SK-MEL-5 (cell line): Measurements from ENCODE around the gene HIF1AN. TPM values are rescaled to one million over a fixed set of nuclear protein-coding genes. Genes with fewer than 3 reads are reported as not detected.

Experiments used
- DNase-seq: peaks from one replicate; pipeline ENCODE4 v3.0.0-alpha.2; 2016; ENCODE audit warnings: low read depth, low spot score
- in situ Hi-C: cut with HindIII; loops from 2 replicates; pipeline ENCODE4 v1.10.0; 2016; ENCODE audit warnings: low sequenced_read_pairs, high pct_unique_total_duplicates, low pct_unique_long_range_greater_than_20kb
- polyA plus RNA-seq, 2 experiments: library from polyadenylated mRNA; depleted of rRNA; stranded (reverse); fragments of >200 nt; gene quantifications; 2 replicates each; pipeline ENCODE4 v1.2.3, GENCODE V29; 2015
- total RNA-seq: library from RNA; depleted of rRNA; stranded (reverse); fragments of >200 nt; shearing (Covaris generic); gene quantifications from 2 replicates; pipeline ENCODE4 v1.2.3, GENCODE V29; 2014; rRNA removed

The HIF1AN gene
- total RNA-seq, result 3.7 and 12.8 TPM in 2 replicates
- 9.5 and 10.8 TPM in 2 replicates for polyA plus RNA-seq (2015; cell fraction: cytosol; rRNA removed)
- polyA plus RNA-seq (2015; cell fraction: nucleus; rRNA removed), result 33.4 and 41.0 TPM in 2 replicates

DNA sequence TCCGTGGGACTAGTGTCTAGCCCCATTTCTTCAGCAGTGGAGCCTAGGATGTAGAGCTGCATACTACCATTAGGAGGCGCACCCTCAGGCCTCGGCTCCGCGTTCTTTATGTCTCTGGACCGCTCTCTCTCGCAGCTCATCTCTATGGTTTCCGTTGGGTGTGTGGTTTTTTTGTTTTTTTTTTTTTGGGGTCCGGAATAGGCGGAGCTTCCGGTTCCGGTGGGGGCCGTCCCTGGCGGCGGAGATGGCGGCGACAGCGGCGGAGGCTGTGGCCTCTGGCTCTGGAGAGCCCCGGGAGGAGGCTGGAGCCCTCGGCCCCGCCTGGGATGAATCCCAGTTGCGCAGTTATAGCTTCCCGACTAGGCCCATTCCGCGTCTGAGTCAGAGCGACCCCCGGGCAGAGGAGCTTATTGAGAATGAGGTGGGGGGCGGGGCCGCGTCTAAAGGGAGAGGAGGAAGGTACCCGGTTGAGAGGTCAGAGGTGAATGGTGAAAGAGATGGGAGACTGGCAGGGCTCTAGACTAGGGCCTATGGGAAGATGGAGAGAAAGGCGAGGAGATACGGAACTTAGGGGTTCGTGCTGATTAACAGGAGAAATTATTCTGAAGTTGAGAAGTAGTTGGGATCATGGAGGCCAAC, at the start of gene HIF1AN:
HIF1AN (plus strand) TSS at position 229 of the 639 bp plus-strand sequence; CDS start at position 245, 16 bp downstream.
- in situ Hi-C loops, result no loop called here
- DNase-seq, result peak; percentile 95

DNA sequence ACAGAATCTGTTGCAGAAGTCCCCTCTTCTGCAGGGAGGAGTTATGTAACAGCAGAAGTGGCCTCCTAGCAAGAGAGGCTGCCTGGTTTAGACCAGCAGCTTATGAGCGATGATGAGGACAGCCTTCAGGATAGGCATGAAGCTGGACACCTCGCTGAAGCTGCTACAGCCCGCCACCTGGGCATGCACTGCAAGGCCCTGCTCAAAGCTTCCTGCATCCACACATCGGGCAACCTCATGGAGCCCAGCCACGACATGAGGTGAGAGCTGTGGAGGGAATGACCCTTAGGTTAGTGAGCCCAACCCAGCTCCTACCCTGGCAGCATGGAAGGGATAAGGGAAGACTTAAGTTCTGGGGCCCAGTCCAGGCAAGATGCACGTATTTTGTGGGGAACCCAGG, 48.2 kb upstream of the HIF1AN start:
- in situ Hi-C loops, result no loop called here
- no peak for DNase-seq

DNA sequence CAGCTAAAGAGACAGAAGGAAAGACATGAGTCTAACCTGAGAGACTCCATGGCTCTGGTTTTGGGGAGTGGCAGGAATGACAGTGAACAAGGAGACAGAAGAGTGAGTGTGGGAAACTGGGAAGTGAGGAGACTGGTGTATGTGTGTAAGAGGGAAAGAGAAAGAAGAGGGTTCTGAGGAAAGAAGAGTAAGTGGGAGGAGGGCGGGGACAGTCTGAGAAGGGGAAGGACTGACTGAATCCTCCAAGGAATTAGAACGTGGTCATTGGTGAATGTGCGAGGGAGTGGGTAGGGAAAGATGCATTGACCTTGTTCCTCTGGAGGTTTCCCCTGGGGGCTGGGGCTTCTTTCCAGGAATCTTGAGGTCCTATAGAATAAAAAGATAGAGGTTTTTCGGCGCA, 46.3 kb upstream of the HIF1AN start:
- no peak for DNase-seq
- in situ Hi-C loops, result no loop called here

DNA sequence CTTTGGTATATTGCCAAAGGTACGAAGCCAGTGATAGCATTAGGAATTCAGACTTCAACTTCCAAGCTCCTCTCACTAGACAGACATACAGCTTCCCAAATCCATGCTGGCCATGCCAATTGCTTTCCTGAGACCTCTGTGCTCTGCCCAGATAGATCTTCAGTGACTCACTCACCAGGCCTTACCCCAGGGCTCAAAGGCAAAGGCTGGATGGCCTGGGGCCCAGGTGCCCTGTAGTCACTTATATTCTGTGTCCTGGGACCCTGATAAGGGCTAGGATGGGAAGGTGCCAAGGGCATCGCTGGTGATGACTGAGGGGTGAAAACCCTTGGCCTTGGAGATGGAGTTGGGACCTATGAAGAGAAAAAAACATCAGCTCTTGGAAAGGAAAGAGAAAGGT, 45.2 kb upstream of the HIF1AN start:
- no peak for DNase-seq
- in situ Hi-C loops, result no loop called here

DNA sequence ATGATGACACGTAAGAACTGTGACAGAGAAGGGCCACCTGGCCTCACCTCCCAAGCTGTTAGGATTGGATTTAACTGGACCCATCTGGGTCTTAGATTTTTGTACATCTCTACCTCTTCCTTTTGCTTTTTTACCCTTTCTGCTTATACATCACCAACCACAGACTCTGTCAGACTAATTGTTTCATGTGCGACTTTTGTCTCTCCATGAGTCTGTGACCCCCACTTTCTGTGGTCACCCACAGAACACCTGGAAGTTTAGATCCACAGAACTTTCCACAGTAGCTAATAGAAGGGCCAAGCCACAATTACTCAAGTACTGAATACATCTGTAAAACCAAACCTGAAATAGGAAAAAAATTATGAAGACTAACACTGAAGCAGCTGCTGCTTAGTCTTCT, 39.2 kb upstream of the HIF1AN start:
- in situ Hi-C loops, result no loop called here
- DNase-seq, result no peak

DNA sequence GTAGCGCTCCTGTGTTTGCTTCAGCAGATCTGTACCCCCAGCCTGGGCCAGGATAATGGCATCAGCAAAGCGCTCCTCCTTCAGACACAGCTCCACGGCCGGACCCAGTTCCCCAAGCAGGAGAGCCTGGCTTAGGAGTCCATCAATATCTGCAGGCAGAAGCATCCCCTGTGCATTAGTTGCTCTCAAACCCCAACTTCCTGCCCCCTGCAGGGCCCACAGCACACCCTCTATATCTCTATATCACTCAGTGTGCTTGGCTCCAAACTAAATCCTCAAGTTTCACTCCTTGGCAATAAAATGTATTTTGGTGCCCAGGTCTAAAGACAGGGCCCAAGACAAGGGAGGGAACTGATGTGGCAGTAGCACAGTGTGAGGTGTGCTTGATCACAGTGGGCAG, 37.7 kb upstream of the HIF1AN start:
- no peak for DNase-seq
- in situ Hi-C loops, result no loop called here

DNA sequence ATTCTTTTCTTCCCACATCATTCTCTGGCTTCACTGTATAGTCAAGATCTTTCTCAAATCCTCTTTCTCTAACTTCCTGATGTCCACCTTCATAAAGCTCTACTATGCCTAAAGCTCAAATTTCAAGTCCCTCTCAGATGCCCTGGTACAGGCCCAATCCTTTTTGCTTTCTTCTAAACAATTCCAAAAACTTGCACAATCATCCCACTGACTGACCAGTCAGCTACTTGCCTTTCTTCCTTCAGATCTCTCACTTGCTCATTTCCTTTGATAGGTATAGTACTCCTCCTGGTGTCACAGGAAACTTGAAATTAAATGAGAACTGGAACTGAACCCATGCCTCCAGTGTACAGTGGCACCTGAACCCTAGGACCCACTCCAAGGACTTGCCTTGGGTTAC, 34.3 kb upstream of the HIF1AN start:
- in situ Hi-C loops, result no loop called here
- no peak for DNase-seq

DNA sequence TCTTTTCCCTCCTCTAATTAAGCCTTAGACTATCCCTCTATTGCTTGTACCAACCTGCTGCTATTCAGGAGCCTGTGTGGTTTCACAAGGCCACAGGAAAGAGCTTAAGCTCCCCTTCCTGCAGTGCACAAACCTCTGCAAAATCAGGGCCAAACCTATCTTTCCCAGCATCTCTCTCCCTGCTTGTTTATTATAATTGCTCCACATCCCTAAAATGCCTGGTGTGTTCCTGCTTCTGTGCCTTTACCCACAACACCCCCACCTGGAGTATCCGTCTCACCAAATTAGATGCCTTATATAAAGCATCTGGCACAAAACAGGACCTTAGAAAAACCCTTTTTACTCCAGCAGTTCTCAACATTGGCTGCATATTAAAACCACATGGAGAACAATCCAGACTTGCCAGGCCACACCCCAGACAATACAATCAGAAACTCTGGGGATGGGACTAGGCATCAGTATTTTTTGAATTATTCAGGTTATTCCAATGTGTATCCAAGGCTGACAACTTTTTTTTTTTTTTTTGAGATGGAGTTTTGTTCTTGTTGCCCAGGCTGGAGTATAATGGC, 32.7 kb upstream of the HIF1AN start:
- in situ Hi-C loops, result no loop called here
- DNase-seq, result no peak

DNA sequence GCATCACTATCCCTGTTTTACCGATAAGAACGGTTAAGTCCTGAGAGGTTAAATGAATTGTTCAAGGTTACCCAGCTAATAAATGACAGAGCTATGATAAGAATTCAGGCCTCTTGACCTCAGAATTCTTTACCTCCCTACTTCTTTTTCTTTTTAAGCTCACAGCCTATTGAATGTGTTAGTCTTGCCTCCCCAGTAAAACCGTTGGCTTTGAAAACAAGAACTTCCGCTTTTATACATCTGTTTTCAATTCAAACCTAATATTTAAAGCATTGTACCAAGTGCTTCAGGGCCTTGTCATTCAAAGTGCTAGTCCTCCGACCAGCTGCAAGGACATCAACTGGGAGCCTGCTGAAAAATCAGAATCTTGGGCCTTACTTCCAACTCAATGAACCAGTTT, 31.6 kb upstream of the HIF1AN start:
- in situ Hi-C loops, result no loop called here
- no peak for DNase-seq

DNA sequence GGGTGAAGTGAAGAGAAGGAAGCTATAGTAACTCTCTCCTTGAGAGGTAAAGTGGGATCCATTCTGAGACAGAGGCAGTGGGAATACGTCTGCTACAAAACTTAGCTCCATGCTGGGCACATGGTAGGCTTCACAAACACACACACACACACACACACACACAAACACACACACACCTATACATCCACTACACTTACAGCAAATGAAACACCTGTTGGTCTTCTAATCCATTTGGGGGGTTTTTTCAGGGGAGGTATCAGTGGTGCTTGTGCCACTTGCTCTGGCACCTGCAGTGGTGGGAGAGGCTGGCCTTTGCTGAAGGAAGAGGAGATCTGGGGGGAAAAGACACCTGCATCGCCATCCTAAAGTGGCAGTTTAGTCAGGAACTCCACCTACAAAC, 30.6 kb upstream of the HIF1AN start:
- in situ Hi-C loops, result no loop called here
- DNase-seq, result no peak

DNA sequence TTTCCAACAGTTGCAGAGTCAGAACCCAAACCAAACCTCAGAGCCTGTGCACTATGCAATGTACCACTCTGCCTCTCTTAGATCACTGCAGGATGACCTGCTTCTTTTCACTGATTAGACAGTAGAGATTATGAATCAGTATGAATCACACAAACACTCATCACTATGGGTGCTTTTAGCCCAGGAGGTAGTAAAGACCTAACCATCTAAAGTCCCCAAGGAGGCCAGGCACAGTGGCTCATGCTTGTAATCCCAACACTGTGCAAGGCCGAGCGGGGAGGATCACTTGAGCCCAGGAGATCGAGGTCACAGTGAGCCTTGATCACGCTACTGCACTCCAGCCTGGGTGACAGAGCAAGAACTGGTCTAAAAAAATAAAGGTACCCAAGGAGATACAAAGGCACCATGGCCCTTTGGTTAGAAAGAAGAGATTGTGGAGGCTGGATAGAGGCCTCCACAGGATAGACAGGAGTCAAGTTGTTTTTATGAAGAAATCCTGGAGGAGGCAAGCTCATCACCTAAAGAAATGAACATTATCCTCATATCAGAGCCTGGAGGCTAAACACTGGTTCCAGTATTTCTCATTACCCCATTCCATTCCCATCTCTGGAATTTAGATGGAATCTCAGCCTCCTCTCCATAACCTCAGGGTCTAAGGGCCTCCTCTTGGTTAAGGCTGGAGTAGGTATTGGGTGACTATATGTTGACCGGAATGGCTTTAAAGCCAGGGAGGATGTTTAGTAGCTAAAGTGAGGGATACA, 29.0 kb upstream of the HIF1AN start:
- in situ Hi-C loops, result no loop called here
- no peak for DNase-seq

DNA sequence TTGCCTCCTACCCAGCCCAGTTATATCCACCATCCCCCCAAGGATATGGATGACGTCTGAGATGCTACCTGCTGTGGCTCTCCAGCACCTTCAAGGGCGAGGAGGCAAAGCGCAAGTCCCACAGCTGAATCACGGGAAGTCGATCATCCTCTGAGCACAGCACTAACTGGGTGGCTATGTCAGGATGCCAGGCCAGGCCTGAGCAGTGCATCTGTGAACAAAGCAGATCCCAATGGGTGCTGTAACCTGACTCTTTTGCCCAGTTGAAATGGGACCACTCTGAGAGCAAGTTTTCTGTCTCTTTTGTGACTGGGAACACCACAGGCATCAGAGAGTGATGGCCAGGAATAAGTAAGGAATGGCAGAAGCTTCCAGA, 28.4 kb upstream of the HIF1AN start:
- in situ Hi-C loops, result no loop called here
- no peak for DNase-seq

DNA sequence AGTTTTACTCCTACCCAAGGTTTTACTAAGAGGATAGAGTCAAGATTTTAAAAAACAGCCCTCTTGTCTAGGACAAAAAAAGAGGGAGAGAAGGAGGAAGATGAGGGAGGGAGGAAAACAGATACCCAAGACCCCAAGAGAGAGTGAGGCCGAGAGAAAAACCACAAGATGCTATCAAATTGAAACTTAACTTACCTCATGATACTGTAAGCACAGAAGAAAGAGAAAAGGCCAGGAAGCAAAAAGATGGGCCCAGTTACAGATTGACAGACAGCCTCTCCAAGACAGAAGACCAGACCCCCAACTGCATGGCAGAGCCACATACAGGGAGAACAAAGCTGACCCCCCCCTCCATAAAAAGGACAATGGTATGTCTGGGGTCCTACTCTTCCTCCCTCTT, 27.5 kb upstream of the HIF1AN start:
- no peak for DNase-seq
- in situ Hi-C loops, result no loop called here

DNA sequence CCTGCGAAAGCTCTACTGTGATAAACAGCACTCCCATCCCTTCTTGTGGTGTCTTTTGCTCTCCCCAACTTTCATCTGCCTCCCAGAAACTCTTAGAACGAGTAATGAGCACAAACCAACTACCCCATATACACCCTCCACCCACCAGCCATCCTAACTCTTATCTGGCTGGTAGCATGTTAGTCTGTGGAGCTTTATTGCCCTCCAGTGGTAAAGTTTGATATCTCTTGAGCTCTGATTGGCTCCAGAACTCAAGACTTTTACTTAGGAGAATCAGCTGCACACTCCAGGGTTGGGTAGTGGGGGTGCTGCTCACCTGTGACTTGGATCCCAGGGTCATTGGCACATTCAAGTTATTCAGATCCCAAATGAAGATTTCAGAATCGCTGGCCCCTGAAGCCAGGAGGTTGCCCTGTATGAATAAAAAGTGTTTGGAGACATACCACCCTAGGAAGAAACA, 27.0 kb upstream of the HIF1AN start:
- in situ Hi-C loops, result no loop called here
- DNase-seq, result peak; percentile 79

DNA sequence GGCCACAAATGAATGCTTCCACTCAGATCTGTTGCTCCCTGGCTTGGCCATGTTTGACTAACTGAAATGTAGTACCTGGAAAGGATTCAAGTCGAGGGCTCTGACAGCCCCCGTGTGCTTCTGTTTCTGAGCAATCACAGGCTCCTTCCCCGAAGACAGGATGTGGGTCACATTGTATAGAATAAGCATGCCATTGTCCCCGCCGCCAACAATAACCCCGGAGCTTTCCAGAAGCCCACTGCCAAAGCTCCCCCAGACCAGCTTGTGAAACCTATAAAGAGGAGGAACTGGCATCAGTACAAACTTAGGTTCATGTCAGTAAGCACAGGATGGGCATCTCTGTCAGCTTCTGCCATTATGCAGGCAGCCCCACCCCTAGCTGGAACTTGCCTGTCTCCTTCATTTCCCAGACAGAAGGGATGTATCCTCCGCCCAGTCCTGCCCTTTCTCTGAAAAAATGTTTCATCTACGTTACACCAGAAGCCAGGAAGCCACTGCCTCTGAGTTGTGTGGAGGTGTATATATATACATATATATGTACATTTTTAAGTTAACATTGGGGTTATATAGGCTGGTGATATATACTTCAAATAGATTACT, 26.4 kb upstream of the HIF1AN start:
- in situ Hi-C loops, result no loop called here
- peak; percentile 21 for DNase-seq

DNA sequence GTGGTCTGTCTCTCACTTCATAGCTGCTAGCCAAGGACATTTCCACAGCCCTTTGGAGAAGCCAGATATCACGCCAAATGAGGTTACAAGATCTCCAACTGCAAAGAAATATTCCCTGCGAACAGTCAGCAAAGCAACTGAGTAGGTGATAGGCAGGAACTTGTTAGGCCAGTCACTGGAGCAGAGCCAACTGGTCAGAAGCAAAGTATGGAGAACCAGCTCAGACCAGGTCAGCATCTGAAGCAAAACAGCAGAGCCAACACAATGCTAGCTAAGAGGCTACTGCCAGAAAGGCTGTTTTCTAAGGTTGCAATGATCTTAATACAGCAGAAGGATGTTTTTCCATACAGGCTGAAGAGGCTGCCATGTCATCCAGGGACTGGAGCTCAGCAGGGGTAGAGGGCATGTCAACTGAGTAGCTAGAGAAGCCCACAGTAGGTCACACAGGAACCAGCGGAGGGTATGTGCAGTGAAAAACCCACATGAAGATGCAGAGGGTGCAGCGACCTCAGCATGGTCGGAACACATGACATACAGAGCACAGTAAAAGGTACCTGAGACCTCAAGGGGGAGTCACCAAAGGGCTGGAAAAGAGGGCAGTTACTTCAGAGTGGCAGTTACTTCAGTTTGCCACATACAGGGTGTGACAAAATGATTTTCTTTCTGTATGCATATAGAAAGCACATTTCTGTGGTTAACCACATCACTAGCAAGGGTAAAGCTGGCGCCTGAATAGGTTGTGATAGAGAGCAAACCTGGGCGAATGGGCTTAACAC, 25.0 kb upstream of the HIF1AN start:
- in situ Hi-C loops, result no loop called here
- DNase-seq, result no peak

DNA sequence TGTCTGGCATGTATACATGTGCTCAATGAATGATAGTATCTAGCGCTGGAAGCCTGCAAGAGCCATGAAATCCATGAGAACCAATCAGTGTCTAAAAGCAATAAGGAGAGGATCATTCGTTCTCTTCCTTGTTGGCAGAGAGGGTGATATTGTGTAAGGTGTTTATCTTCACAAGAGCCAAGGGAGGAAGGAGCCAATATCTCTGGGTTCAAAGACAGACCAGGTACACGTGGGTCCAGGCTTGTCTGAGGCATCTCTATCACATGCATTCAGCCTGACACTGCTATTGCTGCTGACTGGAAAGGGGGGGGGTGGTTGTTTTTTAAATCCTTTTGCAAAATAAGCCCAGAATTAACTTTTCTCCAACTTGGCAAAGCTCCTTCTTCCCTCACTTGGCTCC, 20.1 kb upstream of the HIF1AN start:
- in situ Hi-C loops, result no loop called here
- no peak for DNase-seq

DNA sequence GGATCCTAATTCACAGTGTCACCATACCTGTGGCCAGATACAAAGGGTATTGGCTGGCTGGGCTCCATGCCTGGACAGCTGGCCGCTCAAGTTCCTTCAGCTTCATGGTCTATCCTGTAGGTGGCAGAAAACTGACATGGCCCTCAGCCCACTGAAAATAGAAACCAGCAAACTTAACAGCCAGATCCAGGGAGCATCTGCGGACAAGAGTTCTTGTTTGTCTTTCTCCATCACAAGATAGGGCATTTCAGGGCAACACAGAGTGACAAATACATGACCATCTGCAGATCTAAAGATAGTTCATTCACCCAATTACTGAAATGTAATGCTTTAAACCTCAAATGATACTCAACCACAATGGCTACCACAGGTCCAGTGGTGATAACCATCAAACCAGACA, 18.9 kb upstream of the HIF1AN start:
- peak; percentile 56 for DNase-seq
- in situ Hi-C loops, result no loop called here
